ENCODE data around the gene SLC4A8. TPM values are rescaled to one million over a fixed set of nuclear protein-coding genes. Genes with fewer than 3 reads are reported as not detected.

SLC4A8 gene
- total RNA-seq (2022; extraction: Qiagen RNA extraction; ENCODE audit: low read depth), result 0.67 to 2.7 TPM (median 1.3 TPM) in 5 replicates

GRCh38 chr12:51424662-51425539 is at the start of gene SLC4A8:
SLC4A8 (plus strand) TSS chr12:51424831; CDS start chr12:51424988, 157 bp downstream.

GRCh38 chr12:51391283-51392123 is 33.1 kb upstream of the SLC4A8 start, which contains the start of gene GALNT6:
GALNT6 (minus strand) TSS chr12:51391406; CDS start chr12:51379781, 11,625 bp downstream.

Other genes with a start within 250 kb of the SLC4A8 start
- 1.2 to 2.8 TPM (median 2.1 TPM) in 5 replicates for gene POU6F1, start 206.8 kb upstream of the SLC4A8 start, total RNA-seq (2022; extraction: Qiagen RNA extraction; ENCODE audit: low read depth)
- gene DAZAP2, start 186.0 kb upstream of the SLC4A8 start, total RNA-seq (2022; extraction: Qiagen RNA extraction; ENCODE audit: low read depth), result 302 to 342 TPM (median 331 TPM) in 5 replicates
- gene SMAGP, start 154.4 kb upstream of the SLC4A8 start, total RNA-seq (2022; extraction: Qiagen RNA extraction; ENCODE audit: low read depth), result 27.0 to 32.8 TPM (median 31.8 TPM) in 5 replicates
- gene BIN2, start 100.7 kb upstream of the SLC4A8 start, total RNA-seq (2022; extraction: Qiagen RNA extraction; ENCODE audit: low read depth), result 0.14 to 0.18 TPM (median 0.17 TPM) in 3 of 5 replicates, not detected in the others
- gene CELA1, start 78.2 kb upstream of the SLC4A8 start, total RNA-seq (2022; extraction: Qiagen RNA extraction; ENCODE audit: low read depth), result not detected in 5 replicates
- gene GALNT6, start 33.4 kb upstream of the SLC4A8 start, total RNA-seq (2022; extraction: Qiagen RNA extraction; ENCODE audit: low read depth), result 2.8 to 3.7 TPM (median 3.4 TPM) in 5 replicates
- 1.2 to 1.7 TPM (median 1.5 TPM) in 5 replicates for gene SCN8A, start 166.4 kb downstream of the SLC4A8 start, total RNA-seq (2022; extraction: Qiagen RNA extraction; ENCODE audit: low read depth)

All from A549 treated with GW870086 at 1 μM for 4 hours (cell line).